Smooth muscle cell (in vitro differentiated cells): ENCODE data around the gene GNPTG. TPM values are rescaled to one million over a fixed set of nuclear protein-coding genes. Genes with fewer than 3 reads are reported as not detected.

Source experiments
- DNase-seq: peaks from one replicate; lab custom pipeline; 2025; ENCODE audit not compliant: unreplicated experiment; lab: John Stamatoyannopoulos, UW
- H2AFZ ChIP-seq: fragments of 200-600 bp; sonication (generic); 2 replicates; pipeline ENCODE4 v1.6.0; 2016; ENCODE audit warnings: antibody characterized with exemption, low read depth, mild to moderate bottlenecking
- H3F3A ChIP-seq: fragments of 200-600 bp; sonication (generic); 2 replicates; pipeline ENCODE4 v1.6.0; 2017; ENCODE audit warnings: antibody characterized with exemption, low read depth
- H3K27ac ChIP-seq: fragments of 200-600 bp; sonication (generic); 2 replicates; pipeline ENCODE4 v1.5.1; 2016; ENCODE audit warnings: low read depth, mild to moderate bottlenecking
- H3K27me3 ChIP-seq: fragments of 200-600 bp; sonication (generic); 2 replicates; pipeline ENCODE4 v1.6.1; 2016; ENCODE audit warnings: low read depth, mild to moderate bottlenecking
- H3K36me3 ChIP-seq: fragments of 200-600 bp; sonication (generic); 2 replicates; pipeline ENCODE4 v1.5.1; 2016; ENCODE audit warnings: low read depth
- H3K4me1 ChIP-seq: fragments of 200-600 bp; sonication (generic); 2 replicates; pipeline ENCODE4 v1.5.1; 2016; ENCODE audit warnings: low read depth
- H3K4me2 ChIP-seq: fragments of 200-600 bp; sonication (generic); 2 replicates; pipeline ENCODE4 v1.6.0; 2016; ENCODE audit warnings: mild to moderate bottlenecking
- H3K4me3 ChIP-seq: fragments of 200-600 bp; sonication (generic); 2 replicates; pipeline ENCODE4 v1.5.1; 2016; ENCODE audit warnings: mild to moderate bottlenecking
- H3K79me2 ChIP-seq: fragments of 200-600 bp; sonication (generic); 2 replicates; pipeline ENCODE4 v1.6.0; 2016; ENCODE audit warnings: low read depth, mild to moderate bottlenecking
- H3K9ac ChIP-seq: fragments of 200-600 bp; sonication (generic); 2 replicates; pipeline ENCODE4 v1.6.0; 2016; ENCODE audit warnings: low read depth
- H3K9me3 ChIP-seq: fragments of 200-600 bp; sonication (generic); replicated peaks from 2 replicates; pipeline ENCODE4 v1.5.1; 2016; ENCODE audit warnings: low read depth
- H4K20me1 ChIP-seq: fragments of 200-600 bp; sonication (generic); 2 replicates; pipeline ENCODE4 v1.6.0; 2016; ENCODE audit warnings: low read depth
- WGBS: methylation state at CpG from one replicate; pipeline ENCODE4 v1.1.7; 2016; ENCODE audit warnings: low lambda C conversion rate; 5-methylcytosine and 5-hydroxymethylcytosine counted together
- polyA plus RNA-seq: library from polyadenylated mRNA; unstranded; fragments of >200 nt; fragmentation: Nextera tagmentation; extraction: Ambion mirVana; gene quantifications from 2 replicates; pipeline ENCODE4 v1.2.1, GENCODE V29; 2016
- total RNA-seq: library from RNA; depleted of rRNA; stranded (reverse); fragments of >200 nt; gene quantifications from 2 replicates; pipeline ENCODE4 v1.2.3, GENCODE V29; 2014
- TF ChIP-seq, protein P1 (sequence below): fragments of 200-600 bp; sonication (generic); IDR thresholded peaks from 2 replicates; pipeline ENCODE4 v1.5.1; 2017; ENCODE audit warnings: borderline replicate concordance, mild to moderate bottlenecking, antibody characterized with exemption; ENCODE audit not compliant: insufficient read depth, poor library complexity, severe bottlenecking

The GNPTG gene
- total and polyA plus RNA-seq, 2 experiments from 2014 or later: 28.0 to 73.3 TPM

- H3K79me2 ChIP-seq: no peaks in the 10 kb centered on the region
- DNase-seq: no peak
- TF ChIP-seq, protein P1, sequence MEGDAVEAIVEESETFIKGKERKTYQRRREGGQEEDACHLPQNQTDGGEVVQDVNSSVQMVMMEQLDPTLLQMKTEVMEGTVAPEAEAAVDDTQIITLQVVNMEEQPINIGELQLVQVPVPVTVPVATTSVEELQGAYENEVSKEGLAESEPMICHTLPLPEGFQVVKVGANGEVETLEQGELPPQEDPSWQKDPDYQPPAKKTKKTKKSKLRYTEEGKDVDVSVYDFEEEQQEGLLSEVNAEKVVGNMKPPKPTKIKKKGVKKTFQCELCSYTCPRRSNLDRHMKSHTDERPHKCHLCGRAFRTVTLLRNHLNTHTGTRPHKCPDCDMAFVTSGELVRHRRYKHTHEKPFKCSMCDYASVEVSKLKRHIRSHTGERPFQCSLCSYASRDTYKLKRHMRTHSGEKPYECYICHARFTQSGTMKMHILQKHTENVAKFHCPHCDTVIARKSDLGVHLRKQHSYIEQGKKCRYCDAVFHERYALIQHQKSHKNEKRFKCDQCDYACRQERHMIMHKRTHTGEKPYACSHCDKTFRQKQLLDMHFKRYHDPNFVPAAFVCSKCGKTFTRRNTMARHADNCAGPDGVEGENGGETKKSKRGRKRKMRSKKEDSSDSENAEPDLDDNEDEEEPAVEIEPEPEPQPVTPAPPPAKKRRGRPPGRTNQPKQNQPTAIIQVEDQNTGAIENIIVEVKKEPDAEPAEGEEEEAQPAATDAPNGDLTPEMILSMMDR: no peak
- no peaks in the 10 kb centered on the region for H3K9me3 ChIP-seq
- H2AFZ ChIP-seq: no peak overlapping the region
- no peaks in the 10 kb centered on the region for H3K4me1 ChIP-seq
- no peaks in the 10 kb centered on the region for H3K27me3 ChIP-seq
- H3K4me2 ChIP-seq: no peak overlapping the region
- no peak overlapping the region for H3K9ac ChIP-seq
- H3K4me3 ChIP-seq: no peak overlapping the region
- H3K36me3 ChIP-seq: no peaks in the 10 kb centered on the region
- no peak overlapping the region for H3K27ac ChIP-seq
- WGBS: 95% methylated on average over 17 of the region's 24 CpGs
- no peaks in the 10 kb centered on the region for H3F3A ChIP-seq
- peaks cover 15% of the 10 kb centered on the region for H4K20me1 ChIP-seq
These were observed 15.1 kb downstream of the GNPTG start for GRCh38 chr16:1366712-1367299.

GRCh38 chr16:1367486-1368174 lies 15.9 kb downstream of the GNPTG start:
- TF ChIP-seq, protein P1: no peak
- no peaks in the 10 kb centered on the region for H3K9me3 ChIP-seq
- H3K4me3 ChIP-seq: no peak overlapping the region
- no peak overlapping the region for H3K27ac ChIP-seq
- no peaks in the 10 kb centered on the region for H3F3A ChIP-seq
- no peak overlapping the region for H3K4me2 ChIP-seq
- WGBS: 91% methylated on average over 18 of the region's 27 CpGs
- peaks cover 13% of the 10 kb centered on the region for H4K20me1 ChIP-seq
- no peak overlapping the region for H2AFZ ChIP-seq
- no peak for DNase-seq
- no peak overlapping the region for H3K9ac ChIP-seq
- H3K4me1 ChIP-seq: no peaks in the 10 kb centered on the region
- H3K79me2 ChIP-seq: no peaks in the 10 kb centered on the region
- no peaks in the 10 kb centered on the region for H3K27me3 ChIP-seq
- H3K36me3 ChIP-seq: no peaks in the 10 kb centered on the region

GRCh38 chr16:1371054-1371978 lies 19.6 kb downstream of the GNPTG start:
- Histone ChIP-seq H3F3A (no peaks in the 10 kb centered on the region), H3K27ac (no peak overlapping the region), H3K27me3 (no peaks in the 10 kb centered on the region), H3K36me3 (no peaks in the 10 kb centered on the region), H3K9ac (no peak overlapping the region), H3K4me1 (no peaks in the 10 kb centered on the region), H3K4me3 (no peak overlapping the region), H2AFZ (no peak overlapping the region), H3K9me3 (no peaks in the 10 kb centered on the region), H4K20me1 (peaks cover under 1% of the 10 kb centered on the region), H3K79me2 (no peaks in the 10 kb centered on the region), H3K4me2 (no peak overlapping the region)
- 96% methylated on average over 28 of the region's 33 CpGs for WGBS
- no peak for DNase-seq
- TF ChIP-seq, protein P1: no peak
